ENCODE results near the gene CD302.
"Not testable (repeated sequence)": the region's sequence is repeated elsewhere in the genome, so short reads cannot be mapped to it uniquely, and the experiment has no call there.

CD302 gene

GRCh38 chr2:159748089-159748488 is 49.9 kb downstream of the CD302 start:
- DNase-seq (ENCODE audit: low spot score), result no peak

- not testable (repeated sequence) for DNase-seq (ENCODE audit: low spot score)
Measured at GRCh38 chr2:159745237-159745636, 52.8 kb downstream of the CD302 start.

GRCh38 chr2:159744363-159744762 is 53.6 kb downstream of the CD302 start:
- peak; percentile 13 for DNase-seq (ENCODE audit: low spot score)

GRCh38 chr2:159742846-159743245 is 55.2 kb downstream of the CD302 start:
- no peak for DNase-seq (ENCODE audit: low spot score)

GRCh38 chr2:159738509-159739390 is 59.3 kb downstream of the CD302 start:
- DNase-seq (ENCODE audit: low spot score), result no peak

GRCh38 chr2:159737917-159738296 is 60.1 kb downstream of the CD302 start:
- no peak for DNase-seq (ENCODE audit: low spot score)

GRCh38 chr2:159737292-159737916 is 60.6 kb downstream of the CD302 start:
- no peak for DNase-seq (ENCODE audit: low spot score)

GRCh38 chr2:159736048-159736447 is 62.0 kb downstream of the CD302 start:
- DNase-seq (ENCODE audit: low spot score), result no peak

GRCh38 chr2:159735648-159736047 is 62.4 kb downstream of the CD302 start:
- no peak for DNase-seq (ENCODE audit: low spot score)

- DNase-seq (ENCODE audit: low spot score), result no peak
Measured at GRCh38 chr2:159728629-159729028, 69.4 kb downstream of the CD302 start.

GRCh38 chr2:159725713-159726112 is 72.3 kb downstream of the CD302 start:
- no peak for DNase-seq (ENCODE audit: low spot score)

- DNase-seq (ENCODE audit: low spot score), result not testable (repeated sequence)
Measured at GRCh38 chr2:159724795-159725572, 73.0 kb downstream of the CD302 start.

- no peak for DNase-seq (ENCODE audit: low spot score)
Measured at GRCh38 chr2:159722580-159722979, 75.4 kb downstream of the CD302 start.

- DNase-seq (ENCODE audit: low spot score), result no peak
Measured at GRCh38 chr2:159720676-159721075, 77.3 kb downstream of the CD302 start.

Data from AG20443 (cell line).